ENCODE results near the gene PLCG2.
"Not testable (repeated sequence)": the region's sequence is repeated elsewhere in the genome, so short reads cannot be mapped to it uniquely, and the experiment has no call there.

The PLCG2 gene

GRCh38 chr16:81790830-81791435 lies 11.8 kb downstream of the PLCG2 start:
- no peak for DNase-seq

- no peak for DNase-seq
Observed at GRCh38 chr16:81792828-81793227, 13.7 kb downstream of the PLCG2 start.

GRCh38 chr16:81795193-81795592 lies 16.1 kb downstream of the PLCG2 start:
- no peak for DNase-seq

- DNase-seq = no peak
Observed at GRCh38 chr16:81796035-81796434, 16.9 kb downstream of the PLCG2 start.

GRCh38 chr16:81796583-81797346 lies 17.7 kb downstream of the PLCG2 start:
- no peak for DNase-seq

- DNase-seq = no peak
Observed at GRCh38 chr16:81797443-81797842, 18.4 kb downstream of the PLCG2 start.

- DNase-seq = no peak
Observed at GRCh38 chr16:81798311-81799137, 19.4 kb downstream of the PLCG2 start.

GRCh38 chr16:81799138-81799504 lies 20.0 kb downstream of the PLCG2 start:
- no peak for DNase-seq

GRCh38 chr16:81801724-81802123 lies 22.6 kb downstream of the PLCG2 start:
- DNase-seq = not testable (repeated sequence)

- no peak for DNase-seq
Observed at GRCh38 chr16:81803332-81803731, 24.2 kb downstream of the PLCG2 start.

- DNase-seq = no peak
Observed at GRCh38 chr16:81804134-81804610, 25.1 kb downstream of the PLCG2 start.

GRCh38 chr16:81806696-81807095 lies 27.6 kb downstream of the PLCG2 start:
- DNase-seq = no peak

GRCh38 chr16:81807767-81808358 lies 28.8 kb downstream of the PLCG2 start:
- DNase-seq = no peak

- no peak for DNase-seq
Observed at GRCh38 chr16:81808933-81809480, 29.9 kb downstream of the PLCG2 start.

GRCh38 chr16:81809567-81809966 lies 30.5 kb downstream of the PLCG2 start:
- no peak for DNase-seq

GRCh38 chr16:81810361-81810760 lies 31.3 kb downstream of the PLCG2 start:
- DNase-seq = no peak

GRCh38 chr16:81810894-81811538 lies 31.9 kb downstream of the PLCG2 start:
- no peak for DNase-seq

- no peak for DNase-seq
Observed at GRCh38 chr16:81813648-81814047, 34.6 kb downstream of the PLCG2 start.

GRCh38 chr16:81814751-81815428 lies 35.8 kb downstream of the PLCG2 start:
- DNase-seq = no peak

GRCh38 chr16:81815429-81815766 lies 36.3 kb downstream of the PLCG2 start:
- DNase-seq = no peak

GRCh38 chr16:81816351-81816750 lies 37.3 kb downstream of the PLCG2 start:
- DNase-seq = no peak

- DNase-seq = no peak
Observed at GRCh38 chr16:81816793-81817210, 37.7 kb downstream of the PLCG2 start.

Data from NCI-H2171 treated with DMSO at 0.1 percent for 48 hours (cell line).